HG03097 (cell line): ENCODE measurements around the gene PDXK.

ENCODE experiments used
- ATAC-seq: cut with Tn5 transposase; IDR thresholded peaks from one replicate; pipeline ENCODE4 v1.9.1; 2021; ENCODE audit not compliant: unreplicated experiment, low FRiP score

The PDXK gene

GRCh38 chr21:43759651-43760050 is 40.7 kb downstream of the PDXK start:
- ATAC-seq: no peak

- ATAC-seq: no peak
Observed at GRCh38 chr21:43760391-43760958, 41.5 kb downstream of the PDXK start.

- no peak for ATAC-seq
Observed at GRCh38 chr21:43761886-43762285, 43.0 kb downstream of the PDXK start.

- no peak for ATAC-seq
Observed at GRCh38 chr21:43762303-43763128, 43.6 kb downstream of the PDXK start.

GRCh38 chr21:43763901-43764523 is 45.1 kb downstream of the PDXK start:
- no peak for ATAC-seq

- ATAC-seq: no peak
Observed at GRCh38 chr21:43764576-43765495, 45.9 kb downstream of the PDXK start.

- ATAC-seq: no peak
Observed at GRCh38 chr21:43766734-43767497, 48.0 kb downstream of the PDXK start.

GRCh38 chr21:43767498-43767983 is 48.6 kb downstream of the PDXK start:
- ATAC-seq: no peak

- ATAC-seq: no peak
Observed at GRCh38 chr21:43767984-43768867, 49.3 kb downstream of the PDXK start.

GRCh38 chr21:43768868-43769167 is 49.9 kb downstream of the PDXK start:
- no peak for ATAC-seq

GRCh38 chr21:43769325-43769958 is 50.5 kb downstream of the PDXK start:
- ATAC-seq: no peak

- no peak for ATAC-seq
Observed at GRCh38 chr21:43770066-43770655, 51.2 kb downstream of the PDXK start.

GRCh38 chr21:43771199-43771675 is 52.3 kb downstream of the PDXK start:
- no peak for ATAC-seq

- ATAC-seq: no peak
Observed at GRCh38 chr21:43771698-43772424, 52.9 kb downstream of the PDXK start.

GRCh38 chr21:43772425-43772821 is 53.5 kb downstream of the PDXK start:
- no peak for ATAC-seq

- ATAC-seq: no peak
Observed at GRCh38 chr21:43774163-43774562, 55.2 kb downstream of the PDXK start.

GRCh38 chr21:43775190-43775589 is 56.3 kb downstream of the PDXK start:
- ATAC-seq: no peak
